ENCODE results near the gene GRIA2.

GRCh38 chr4:157225096-157225495 lies 4.6 kb downstream of the GRIA2 start:
- TF ChIP-seq POLR2A (IDR thresholded peaks at IDR 0.05) (no peak), CTCF (IDR thresholded peaks at IDR 0.05) (no peak)

Measured in vagina (tissue), 2 donors.